ENCODE results near the gene MCU.

GRCh38 chr10:72740528-72740927 lies 48.6 kb downstream of the MCU start:
- no peak for TF ChIP-seq CTCF (conservative IDR thresholded peaks at IDR 0.05; ENCODE audit: low read depth, low read length)
- TF ChIP-seq POLR2A (IDR thresholded peaks at IDR 0.05; ENCODE audit: low read depth, low read length): no peak

All from IMR-90 (cell line).